ENCODE data around the gene EDN2.

EDN2 gene

DNA sequence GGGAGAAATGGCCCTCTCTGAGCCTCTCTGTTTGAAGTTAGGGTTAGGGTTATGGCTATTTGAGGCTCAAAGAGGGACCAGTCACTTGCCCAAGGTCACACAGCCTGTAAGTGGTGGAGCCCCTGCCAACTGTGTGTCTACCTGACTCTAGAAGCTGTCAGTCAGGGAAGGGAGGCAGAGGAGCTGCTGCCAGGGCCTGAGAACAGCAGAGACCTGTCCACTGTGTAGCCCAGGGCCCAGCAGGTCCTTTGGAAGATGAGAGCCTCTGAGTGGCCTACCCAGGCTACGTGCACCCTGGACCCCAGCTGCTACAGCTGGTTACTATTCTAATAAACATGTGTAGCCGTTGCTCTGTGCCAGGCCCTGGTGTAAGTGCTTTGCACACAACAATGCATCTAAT, 15.1 kb upstream of the EDN2 start:
- no peak overlapping the region for H3K4me2 ChIP-seq (ENCODE audit: low read depth, low read length)
- H3K9me2 ChIP-seq (replicated peaks; ENCODE audit: insufficient read depth, low read length): no peaks in the 10 kb centered on the region
- no peaks in the 10 kb centered on the region for H3K9me3 ChIP-seq (replicated peaks; ENCODE audit: insufficient read depth, low read length)
- no peaks in the 10 kb centered on the region for H3K79me2 ChIP-seq (ENCODE audit: low read length)
- no peak overlapping the region for H3K27ac ChIP-seq (ENCODE audit: low read length)
- no peak overlapping the region for H2AFZ ChIP-seq (ENCODE audit: low read length)
- DNase-seq: no peak
- H3K4me1 ChIP-seq (ENCODE audit: low read length): peaks cover 22% of the 10 kb centered on the region
- TF ChIP-seq CTCF (IDR thresholded peaks at IDR 0.05; ENCODE audit: low read length) (no peak), EZH2phosphoT487 (IDR thresholded peaks at IDR 0.05; ENCODE audit: low read length) (no peak), EZH2 (optimal IDR thresholded peaks at IDR 0.05; ENCODE audit: low read depth, low read length) (no peak)
- H4K20me1 ChIP-seq (ENCODE audit: insufficient read depth, low read length): no peaks in the 10 kb centered on the region
- H3K27me3 ChIP-seq (replicated peaks; ENCODE audit: insufficient read depth, low read length): no peaks in the 10 kb centered on the region
- H3F3A ChIP-seq (ENCODE audit: insufficient read depth, low read length): 0 out of 2 replicates have a peak, but pooled peaks cover 6% of the 10 kb centered on the region
- H3K36me3 ChIP-seq (replicated peaks; ENCODE audit: insufficient read depth, low read length): no peaks in the 10 kb centered on the region
- no peak overlapping the region for H3K4me3 ChIP-seq (ENCODE audit: low read length)
- H3K9ac ChIP-seq (ENCODE audit: low read length): no peak overlapping the region

DNA sequence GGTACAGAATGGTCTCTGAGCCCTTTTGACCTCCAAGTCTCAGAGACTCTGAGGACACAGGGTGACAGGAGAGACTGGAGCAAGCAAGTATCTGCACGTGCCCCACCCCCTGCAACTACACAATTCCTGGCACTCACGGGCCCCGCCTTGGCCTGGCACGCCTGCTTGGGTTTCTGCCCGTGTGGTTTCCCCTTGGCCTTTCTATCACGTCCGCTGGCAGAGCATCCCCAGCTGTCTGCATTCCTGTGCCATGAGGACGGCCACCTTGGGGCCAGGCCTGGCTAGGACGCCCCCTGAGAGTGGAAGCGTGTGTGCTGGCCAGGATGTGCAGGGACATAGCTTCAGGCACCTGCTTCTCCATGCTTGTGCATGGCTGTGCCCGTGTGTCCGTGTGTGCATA, 14.3 kb upstream of the EDN2 start:
- H3K79me2 ChIP-seq (ENCODE audit: low read length): no peaks in the 10 kb centered on the region
- peaks cover 14% of the 10 kb centered on the region for H3K4me1 ChIP-seq (ENCODE audit: low read length)
- no peak overlapping the region for H3K27ac ChIP-seq (ENCODE audit: low read length)
- no peak overlapping the region for H3K4me3 ChIP-seq (ENCODE audit: low read length)
- H3K9me2 ChIP-seq (replicated peaks; ENCODE audit: insufficient read depth, low read length): no peaks in the 10 kb centered on the region
- H2AFZ ChIP-seq (ENCODE audit: low read length): no peak overlapping the region
- TF ChIP-seq EZH2phosphoT487 (IDR thresholded peaks at IDR 0.05; ENCODE audit: low read length): no peak
- TF ChIP-seq CTCF (IDR thresholded peaks at IDR 0.05; ENCODE audit: low read length): no peak
- no peak for TF ChIP-seq EZH2 (optimal IDR thresholded peaks at IDR 0.05; ENCODE audit: low read depth, low read length)
- 0 out of 2 replicates have a peak, but pooled peaks cover 5% of the 10 kb centered on the region for H3F3A ChIP-seq (ENCODE audit: insufficient read depth, low read length)
- no peak overlapping the region for H3K9ac ChIP-seq (ENCODE audit: low read length)
- no peaks in the 10 kb centered on the region for H3K9me3 ChIP-seq (replicated peaks; ENCODE audit: insufficient read depth, low read length)
- no peaks in the 10 kb centered on the region for H3K27me3 ChIP-seq (replicated peaks; ENCODE audit: insufficient read depth, low read length)
- H3K36me3 ChIP-seq (replicated peaks; ENCODE audit: insufficient read depth, low read length): no peaks in the 10 kb centered on the region
- no peaks in the 10 kb centered on the region for H4K20me1 ChIP-seq (ENCODE audit: insufficient read depth, low read length)
- H3K4me2 ChIP-seq (ENCODE audit: low read depth, low read length): no peak overlapping the region
- no peak for DNase-seq

DNA sequence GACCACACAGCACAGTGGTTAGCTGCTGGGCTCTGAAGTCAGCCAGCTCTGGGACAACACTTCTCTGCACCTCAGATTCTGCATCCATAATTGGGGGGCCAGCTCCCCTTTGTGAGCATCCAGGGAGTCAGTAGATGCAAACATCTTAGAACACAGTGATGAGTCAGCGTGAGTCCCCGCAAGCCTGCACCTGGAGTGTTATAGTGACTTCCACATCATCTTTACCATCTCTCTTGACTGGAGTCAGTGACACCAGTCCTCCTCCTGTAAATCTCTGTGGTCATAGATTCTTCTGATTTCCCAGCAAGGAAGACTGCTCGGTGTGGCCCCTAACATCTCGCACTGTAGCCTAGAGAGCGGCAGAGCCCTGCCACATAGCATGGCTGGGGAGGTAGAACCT, 13.9 kb upstream of the EDN2 start:
- Histone ChIP-seq H3F3A (ENCODE audit: insufficient read depth, low read length) (0 out of 2 replicates have a peak, but pooled peaks cover under 1% of the 10 kb centered on the region), H3K79me2 (ENCODE audit: low read length) (no peaks in the 10 kb centered on the region), H3K27ac (ENCODE audit: low read length) (no peak overlapping the region), H3K4me3 (ENCODE audit: low read length) (no peak overlapping the region), H3K36me3 (replicated peaks; ENCODE audit: insufficient read depth, low read length) (no peaks in the 10 kb centered on the region), H3K27me3 (replicated peaks; ENCODE audit: insufficient read depth, low read length) (no peaks in the 10 kb centered on the region), H2AFZ (ENCODE audit: low read length) (no peak overlapping the region), H3K4me2 (ENCODE audit: low read depth, low read length) (no peak overlapping the region), H4K20me1 (ENCODE audit: insufficient read depth, low read length) (no peaks in the 10 kb centered on the region), H3K4me1 (ENCODE audit: low read length) (peaks cover 10% of the 10 kb centered on the region), H3K9me3 (replicated peaks; ENCODE audit: insufficient read depth, low read length) (no peaks in the 10 kb centered on the region), H3K9me2 (replicated peaks; ENCODE audit: insufficient read depth, low read length) (no peaks in the 10 kb centered on the region), H3K9ac (ENCODE audit: low read length) (no peak overlapping the region)
- TF ChIP-seq EZH2 (optimal IDR thresholded peaks at IDR 0.05; ENCODE audit: low read depth, low read length) (no peak), CTCF (IDR thresholded peaks at IDR 0.05; ENCODE audit: low read length) (no peak), EZH2phosphoT487 (IDR thresholded peaks at IDR 0.05; ENCODE audit: low read length) (no peak)
- DNase-seq: no peak
